GM21786 (cell line): Measurements from ENCODE around the gene SNX8.
A peak's percentile ranks its signal among the peaks of the same experiment; 100 is the strongest.
"Not testable (repeated sequence)": the region's sequence is repeated elsewhere in the genome, so short reads cannot be mapped to it uniquely, and the experiment has no call there.

Experiments
- ATAC-seq: cut with Tn5 transposase; IDR thresholded peaks from one replicate; pipeline ENCODE4 v1.9.1; 2021; ENCODE audit not compliant: unreplicated experiment

Gene SNX8

DNA sequence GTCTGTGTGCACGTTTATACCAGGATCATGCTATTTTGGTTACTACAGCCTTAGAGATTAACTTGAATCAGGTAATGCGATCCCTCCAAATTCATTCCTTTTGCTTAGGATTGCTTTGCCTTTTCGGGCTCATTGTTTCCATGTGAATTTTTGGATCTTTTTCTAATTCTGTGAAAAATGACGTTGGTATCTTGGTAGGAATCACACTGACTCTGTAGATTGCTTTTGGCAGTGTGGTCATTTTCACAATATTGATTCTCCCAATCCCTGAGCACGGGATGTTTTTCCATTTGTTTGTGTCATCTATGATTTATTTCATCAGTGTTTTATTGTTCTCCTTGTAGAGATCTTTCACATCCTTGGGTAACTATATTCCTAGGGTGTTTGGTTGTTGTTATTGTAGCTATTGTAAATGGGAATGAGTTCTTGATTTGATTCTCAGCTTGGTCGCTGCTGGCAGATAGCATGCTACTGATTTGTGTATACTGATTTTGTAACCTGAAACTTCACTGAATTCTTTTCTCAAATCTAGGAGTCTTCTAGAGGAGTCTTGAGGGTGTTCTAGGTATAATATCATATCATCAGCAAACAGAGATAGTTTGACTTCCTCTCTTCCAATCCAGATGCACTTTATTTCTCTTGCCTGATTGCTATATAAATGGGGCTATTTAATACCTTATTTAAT lies 18.2 kb downstream of the SNX8 start:
- no peak for ATAC-seq

DNA sequence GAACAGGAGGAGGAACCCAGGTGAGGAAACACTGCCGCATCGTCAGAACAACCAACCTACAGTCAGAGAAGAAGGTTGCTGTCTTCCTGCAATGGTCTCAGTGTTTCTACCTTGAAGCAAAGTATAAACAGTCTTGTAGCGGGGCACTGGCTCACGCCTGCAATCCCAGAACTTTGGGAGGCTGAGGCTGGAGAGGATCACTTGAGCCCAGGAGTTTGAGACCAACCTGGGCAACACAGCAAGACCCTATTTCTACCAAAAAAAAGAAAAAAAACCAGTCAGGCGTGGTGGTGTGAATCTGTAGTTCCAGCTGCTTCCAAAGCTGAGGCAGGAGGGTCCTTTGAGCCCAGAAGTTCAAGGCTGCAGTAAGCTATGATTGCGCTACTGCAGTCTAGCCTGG lies 23.4 kb downstream of the SNX8 start:
- ATAC-seq, result no peak

DNA sequence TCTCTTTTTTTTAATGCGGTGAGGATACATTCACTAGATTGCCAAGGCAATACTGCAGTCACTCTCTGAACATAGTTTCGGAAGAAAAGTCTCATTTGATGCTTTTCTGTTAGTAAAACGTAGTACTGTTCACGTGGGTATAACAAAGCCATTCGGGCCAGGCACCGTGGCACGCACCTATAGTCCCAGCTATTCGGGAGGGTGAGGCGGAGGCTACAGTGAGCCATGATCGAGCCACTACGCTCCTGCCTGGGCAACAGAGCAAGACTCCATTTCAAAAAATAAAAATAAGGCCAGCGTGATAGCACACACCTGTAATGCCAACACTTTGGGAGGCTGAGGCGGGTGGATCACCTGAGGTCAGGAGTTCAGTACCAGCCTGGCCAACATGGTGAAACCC lies 24.6 kb downstream of the SNX8 start:
- ATAC-seq, result no peak

DNA sequence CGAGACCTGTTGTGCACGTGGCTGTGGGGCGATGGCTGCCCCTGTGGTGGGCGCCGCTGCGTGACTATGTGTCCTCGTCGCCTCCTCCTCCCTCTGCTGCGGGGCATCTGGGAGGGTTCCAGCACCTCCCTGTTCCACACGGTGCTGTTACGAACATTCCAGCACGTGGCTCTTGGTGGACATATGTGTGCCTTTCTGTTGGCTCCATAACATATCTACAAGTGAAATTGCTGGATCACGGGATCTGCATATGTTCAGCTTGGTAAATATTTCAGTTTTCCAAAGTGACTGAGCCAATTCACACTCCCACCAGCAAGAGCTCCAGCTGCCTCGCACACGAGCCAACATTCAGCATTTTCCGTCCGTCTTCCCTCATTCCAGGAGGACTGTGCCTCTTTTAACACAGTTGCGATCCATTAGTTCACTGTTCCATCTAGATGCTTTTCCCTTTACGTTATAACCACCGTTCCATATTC lies 25.1 kb downstream of the SNX8 start:
- no peak for ATAC-seq

DNA sequence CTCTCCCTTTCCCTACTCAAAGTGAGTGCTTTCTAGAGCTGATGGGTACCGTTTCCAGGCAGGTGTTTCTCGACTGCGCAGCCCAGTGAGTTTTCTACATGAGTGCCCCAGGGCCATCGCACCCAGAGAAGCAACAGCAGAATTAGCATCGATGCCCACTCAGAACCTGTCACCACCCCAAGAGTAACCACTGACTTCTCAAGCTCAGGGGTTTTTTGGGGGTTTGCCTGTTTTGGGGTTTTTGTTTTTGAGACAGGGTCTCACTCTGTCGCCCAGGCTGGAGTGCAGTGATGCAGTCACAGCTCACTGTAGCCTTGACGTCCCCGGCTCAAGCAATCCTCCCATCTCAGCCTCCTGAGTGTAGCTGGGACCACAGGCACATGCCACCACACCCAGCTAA lies 25.7 kb downstream of the SNX8 start:
- peak; percentile 70 for ATAC-seq

DNA sequence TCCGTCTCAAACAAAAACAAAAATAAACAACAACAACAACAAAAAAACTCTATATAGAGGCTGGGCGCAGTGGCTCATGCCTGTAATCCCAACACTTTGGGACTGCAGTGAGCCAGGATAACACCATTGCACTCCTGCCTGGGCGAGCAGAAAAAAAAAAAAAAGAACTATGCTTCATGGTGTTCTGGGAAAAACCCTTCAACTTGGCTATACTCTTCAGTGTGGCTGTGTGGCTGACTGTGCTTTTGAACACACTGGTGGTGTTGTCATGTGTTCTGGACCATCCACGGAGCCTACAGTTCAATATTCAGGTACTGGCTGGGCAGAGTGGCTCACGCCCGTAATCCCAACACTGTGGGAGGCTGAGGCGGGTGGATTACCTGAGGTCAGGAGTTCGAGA lies 26.5 kb downstream of the SNX8 start:
- no peak for ATAC-seq

DNA sequence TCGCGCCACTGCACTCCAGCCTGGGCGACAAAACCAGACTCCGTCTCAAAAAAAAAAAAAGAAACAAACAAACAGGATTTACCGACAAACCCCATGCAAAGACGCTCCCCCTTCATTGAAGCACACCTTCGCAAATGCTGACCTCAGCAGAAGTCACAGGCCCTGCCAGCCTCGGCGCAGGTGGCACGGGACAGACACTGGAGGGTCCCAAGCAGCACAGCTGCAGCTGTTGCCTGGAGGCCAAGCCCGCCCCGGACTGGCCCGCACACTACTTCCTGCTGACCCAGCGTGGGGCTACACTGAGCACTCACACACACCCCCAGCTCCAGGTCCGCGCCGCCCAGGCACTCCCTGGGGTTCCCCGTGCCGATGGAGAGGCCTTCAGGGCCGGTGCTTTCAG lies 31.2 kb downstream of the SNX8 start:
- ATAC-seq, result no peak

DNA sequence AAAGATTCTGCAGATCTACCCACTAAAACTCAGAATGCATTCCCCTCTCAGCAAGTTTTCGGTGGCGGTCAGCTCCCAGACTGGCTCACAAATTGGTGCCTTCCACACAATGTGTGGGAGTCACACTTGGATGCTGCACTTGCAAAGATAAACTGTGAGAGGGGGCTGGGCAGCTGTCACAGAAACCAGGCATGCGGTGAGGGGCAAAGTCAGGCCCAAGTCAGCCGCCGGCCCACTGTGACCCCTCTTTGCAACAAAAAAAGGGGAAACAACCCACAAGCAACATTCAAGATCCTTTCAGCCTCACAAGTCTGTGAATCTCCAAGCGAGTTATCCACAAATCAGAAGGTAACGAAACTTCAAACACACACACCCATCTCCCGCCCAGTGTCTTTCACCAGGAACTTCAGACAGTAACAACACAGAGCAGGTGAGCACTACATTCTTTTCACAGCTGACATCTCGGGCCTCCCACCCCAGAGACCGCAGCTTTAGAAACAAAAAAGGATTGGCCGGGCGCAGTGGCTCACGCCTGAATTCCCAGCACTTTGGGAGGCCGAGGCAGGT lies 32.0 kb downstream of the SNX8 start:
- no peak for ATAC-seq

DNA sequence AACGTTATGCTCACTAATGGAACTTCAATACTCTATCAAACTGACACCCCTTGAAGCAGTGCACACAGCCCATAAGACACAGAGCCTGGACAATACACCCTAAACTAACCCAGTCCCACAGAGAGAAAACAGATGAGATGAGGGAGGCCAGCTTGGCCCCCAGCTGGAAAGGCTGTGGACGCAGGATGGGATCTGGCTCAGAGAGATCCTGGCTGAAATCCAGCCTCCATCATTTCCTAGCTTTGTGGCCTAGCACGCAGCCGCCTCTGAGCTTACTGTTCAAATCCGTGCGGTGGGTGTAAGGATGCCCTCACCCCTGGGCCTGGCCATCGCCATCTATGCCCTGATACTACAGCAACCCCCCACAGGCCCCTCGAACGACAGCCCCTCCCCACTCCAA lies 32.7 kb downstream of the SNX8 start:
- no peak for ATAC-seq

DNA sequence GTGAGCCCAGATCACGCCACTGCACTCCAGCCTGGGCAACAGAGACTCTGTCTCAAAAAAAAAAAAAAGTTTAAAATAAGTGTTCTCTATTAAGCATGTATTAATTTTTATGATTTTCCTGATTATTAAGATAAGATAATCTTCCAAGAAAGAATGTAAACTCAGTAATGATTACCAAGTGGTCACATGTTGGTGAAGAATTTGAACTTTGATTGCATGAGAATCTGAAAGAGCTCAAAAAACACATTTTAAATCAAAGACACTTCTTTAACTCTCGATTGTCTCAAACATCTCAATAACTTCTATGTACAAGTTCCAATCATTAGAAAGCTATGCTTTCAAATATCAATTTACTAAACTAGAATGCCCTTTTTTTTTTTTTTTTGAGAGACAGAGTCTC lies 33.8 kb downstream of the SNX8 start:
- no peak for ATAC-seq

DNA sequence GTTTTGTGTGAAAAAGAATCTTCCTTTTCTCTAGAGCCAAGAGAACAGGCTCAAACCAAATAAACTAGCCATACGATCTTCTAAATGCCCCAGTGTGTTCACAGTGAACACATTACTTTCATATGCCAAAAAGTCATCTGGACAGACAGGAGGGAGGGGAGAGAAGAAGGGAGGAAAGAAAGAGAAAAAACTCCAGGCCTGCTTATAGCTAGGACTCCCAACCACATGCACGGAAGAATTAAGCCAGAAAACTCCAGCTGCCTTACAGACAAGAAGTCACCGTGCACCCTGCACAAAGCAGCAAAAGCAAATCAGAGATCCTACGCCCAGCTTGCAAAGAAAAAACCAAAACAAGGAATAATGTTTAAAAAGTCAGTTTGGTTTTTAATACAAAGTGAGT lies 34.3 kb downstream of the SNX8 start:
- no peak for ATAC-seq

DNA sequence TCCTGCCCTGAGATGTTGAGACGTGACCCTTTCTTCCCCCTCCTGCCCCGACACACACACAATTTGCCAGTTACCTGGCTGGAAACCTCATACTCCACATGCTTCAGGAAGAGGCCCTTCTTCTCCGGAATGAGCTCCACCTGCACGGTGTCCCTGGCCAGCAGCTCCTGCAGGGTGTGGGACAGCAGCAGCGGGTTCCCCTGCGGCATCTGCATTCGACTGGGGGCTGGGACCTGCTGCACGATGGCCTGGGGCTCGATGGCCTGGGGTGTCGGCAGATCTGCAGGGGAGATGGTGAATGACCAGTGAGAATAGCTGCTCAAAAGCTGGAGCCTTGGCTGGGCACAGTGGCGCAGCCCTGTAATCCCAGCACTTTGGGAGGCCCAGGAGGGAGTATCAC lies 36.2 kb downstream of the SNX8 start:
- ATAC-seq, result no peak

DNA sequence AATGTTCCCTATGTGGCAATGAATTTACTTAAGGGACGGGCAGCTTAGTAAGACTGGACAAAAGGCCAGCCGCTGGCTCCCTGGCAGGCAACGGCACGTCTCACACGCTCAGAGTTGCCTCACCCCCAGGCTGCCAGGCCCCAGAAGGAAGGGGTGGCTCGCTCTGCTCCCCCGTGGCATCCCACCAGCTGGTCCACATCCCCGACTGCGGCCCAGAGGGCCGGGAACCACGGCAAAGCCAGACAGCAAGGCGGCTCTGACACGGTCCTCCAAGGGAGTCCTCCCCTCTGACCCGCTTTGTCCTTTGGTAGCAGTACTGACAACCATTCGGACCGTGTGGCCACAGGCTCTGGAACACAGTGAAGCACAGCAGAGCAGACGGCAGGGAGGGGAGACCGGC lies 38.1 kb downstream of the SNX8 start:
- ATAC-seq, result no peak

DNA sequence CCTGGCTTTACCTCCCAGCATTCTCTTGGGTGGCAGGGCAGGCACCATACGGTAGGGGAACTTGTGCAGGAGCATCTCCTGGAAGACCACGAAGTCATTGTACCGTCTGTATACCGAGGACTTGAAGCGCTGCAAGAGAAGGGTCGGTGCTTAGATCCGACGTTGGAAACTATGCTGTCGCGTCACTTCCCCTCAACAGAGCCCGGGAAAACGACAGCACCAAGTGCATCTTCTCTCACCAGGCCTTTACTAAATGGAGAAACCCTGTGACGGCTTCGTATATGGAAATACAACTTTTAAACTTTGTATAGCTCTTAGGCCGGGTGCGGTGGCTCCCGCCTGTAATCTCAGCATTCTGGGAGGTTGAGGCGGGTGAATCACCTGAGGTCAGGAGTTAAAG lies 39.1 kb downstream of the SNX8 start:
- ATAC-seq, result no peak

DNA sequence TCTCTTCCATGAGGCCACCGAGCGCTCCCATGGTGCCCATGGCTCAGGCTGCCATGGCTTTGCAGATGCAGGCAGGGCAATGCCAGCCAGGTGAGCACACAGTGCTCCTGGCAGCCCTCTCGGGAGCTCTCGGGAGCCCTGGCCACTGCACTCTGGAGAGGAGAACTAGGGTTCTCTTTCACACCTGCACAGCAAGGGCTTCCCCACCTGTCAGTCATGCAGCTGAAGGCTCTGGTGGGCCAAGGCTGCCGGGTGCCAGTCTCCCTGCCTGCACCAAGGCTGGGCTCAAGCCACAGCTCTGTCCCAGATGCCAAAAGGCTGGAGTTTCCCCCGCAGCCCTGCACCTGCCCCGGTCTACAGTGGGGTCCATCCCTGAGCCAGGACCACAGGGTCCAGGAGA lies 39.6 kb downstream of the SNX8 start:
- ATAC-seq, result no peak

DNA sequence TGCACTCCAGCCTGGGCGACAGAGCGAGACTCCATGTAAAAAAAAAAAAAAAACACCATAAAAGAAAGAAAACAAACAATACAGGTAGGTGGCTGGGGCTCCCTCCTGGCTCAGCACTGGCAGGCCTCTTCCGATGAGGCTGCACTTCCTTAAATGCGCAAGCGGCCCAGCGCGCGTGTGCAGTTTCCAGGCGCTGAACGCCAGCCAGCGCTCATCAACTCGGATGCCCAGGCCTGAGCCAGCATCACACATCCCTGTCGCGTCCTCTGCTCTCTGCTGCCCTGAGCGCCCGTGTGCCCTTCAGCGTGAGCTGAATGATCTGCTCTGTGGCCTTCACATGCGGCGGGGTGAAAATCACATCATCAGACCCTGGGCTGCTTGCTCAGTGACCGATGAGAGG lies 40.4 kb downstream of the SNX8 start:
- no peak for ATAC-seq

DNA sequence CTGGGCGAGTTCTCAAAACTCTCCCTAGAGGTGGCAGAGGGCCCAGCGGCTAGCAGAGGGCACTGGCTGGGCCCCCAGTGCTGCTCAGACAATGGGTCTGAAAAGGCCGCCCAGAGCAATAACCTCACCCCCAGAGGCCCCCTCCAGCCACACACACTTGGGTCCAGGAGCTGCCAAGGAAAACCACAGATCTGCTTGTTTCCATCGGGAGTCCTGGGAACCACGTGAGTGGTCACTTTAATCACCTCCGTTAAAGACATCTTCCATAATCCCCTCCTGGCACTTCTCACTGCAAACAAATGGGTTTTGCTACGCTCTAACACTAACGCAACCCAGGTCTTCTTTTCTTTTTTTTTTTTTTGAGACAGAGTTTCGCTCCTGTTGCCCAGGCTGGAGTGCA lies 42.2 kb downstream of the SNX8 start:
- no peak for ATAC-seq

DNA sequence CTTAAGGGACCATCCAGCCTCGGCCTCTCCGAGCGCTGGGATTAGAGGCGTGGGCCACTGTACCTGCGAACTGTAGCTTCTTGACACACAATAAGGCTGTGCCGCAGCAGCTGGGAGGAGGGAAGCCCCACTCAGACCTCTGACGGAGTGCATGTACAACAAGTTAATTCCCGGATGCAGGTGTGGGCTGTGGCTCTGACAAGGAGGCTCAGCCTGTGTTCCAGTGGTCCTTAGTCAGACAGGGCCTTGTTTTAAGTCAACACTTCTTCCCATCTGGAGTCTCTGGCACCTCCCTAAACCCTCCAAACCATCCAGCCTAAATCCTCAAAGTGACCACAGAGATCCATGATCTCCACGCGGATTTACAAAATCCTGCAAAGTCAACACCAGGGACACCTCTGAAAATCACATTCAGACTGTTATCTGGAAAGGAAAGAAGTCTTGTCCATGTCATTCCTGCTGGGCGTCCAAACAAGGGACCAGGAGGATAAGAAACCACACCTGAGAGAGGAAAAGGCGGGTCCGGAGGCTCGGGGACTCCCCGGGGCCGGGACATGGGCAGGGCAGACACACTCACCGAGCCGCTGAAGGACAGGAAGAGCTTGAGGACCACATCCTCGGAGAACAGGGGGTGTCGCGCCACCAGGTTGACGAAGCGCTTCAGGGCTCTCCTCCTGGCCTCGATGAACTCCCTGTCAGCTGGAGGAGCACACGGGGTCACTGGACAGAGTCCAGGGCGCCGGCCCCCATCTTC lies 42.8 kb downstream of the SNX8 start:
- no peak for ATAC-seq

DNA sequence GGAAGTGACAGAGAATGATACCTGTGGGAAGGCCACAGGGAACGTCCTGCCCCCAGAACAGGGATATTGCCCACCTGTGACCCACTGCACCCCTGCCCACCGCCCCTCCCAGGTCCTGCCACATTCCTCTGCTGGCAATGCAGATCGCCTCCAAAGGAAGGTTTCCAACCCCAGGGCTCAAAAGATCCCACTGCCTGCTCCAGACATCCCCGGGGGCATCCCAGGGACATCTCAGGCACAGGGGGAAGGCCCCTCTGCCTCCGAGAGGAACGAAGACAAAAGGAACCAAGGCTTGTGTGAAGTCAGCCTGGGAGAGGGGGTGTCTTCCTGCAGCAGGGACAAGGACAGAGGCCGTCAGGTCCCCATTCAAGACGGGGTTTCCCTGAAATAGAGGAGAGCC lies 43.7 kb downstream of the SNX8 start:
- ATAC-seq, result no peak

DNA sequence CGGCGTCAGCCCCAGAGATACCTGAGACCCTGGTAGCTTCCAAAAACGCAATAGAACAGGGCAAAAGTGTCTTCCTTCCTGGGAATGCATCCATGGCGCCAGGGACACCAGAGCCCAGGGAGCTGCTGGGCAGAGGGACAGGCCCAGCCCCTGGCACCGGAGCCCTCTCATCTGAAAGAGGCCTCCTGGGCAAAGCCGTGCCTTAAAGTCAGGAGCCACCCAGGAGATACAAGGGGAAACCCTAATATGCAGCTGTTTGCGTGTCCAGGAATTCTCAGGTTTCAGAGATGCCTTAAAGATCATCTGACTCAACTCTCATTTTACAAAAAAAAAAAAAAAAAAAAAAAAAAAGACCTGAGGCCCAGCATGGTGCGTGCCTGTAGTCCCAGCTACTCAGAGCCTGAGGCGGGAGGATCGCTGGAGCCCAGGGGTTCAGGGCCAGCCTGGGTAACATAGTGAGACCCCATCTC lies 44.2 kb downstream of the SNX8 start:
- ATAC-seq, result no peak

DNA sequence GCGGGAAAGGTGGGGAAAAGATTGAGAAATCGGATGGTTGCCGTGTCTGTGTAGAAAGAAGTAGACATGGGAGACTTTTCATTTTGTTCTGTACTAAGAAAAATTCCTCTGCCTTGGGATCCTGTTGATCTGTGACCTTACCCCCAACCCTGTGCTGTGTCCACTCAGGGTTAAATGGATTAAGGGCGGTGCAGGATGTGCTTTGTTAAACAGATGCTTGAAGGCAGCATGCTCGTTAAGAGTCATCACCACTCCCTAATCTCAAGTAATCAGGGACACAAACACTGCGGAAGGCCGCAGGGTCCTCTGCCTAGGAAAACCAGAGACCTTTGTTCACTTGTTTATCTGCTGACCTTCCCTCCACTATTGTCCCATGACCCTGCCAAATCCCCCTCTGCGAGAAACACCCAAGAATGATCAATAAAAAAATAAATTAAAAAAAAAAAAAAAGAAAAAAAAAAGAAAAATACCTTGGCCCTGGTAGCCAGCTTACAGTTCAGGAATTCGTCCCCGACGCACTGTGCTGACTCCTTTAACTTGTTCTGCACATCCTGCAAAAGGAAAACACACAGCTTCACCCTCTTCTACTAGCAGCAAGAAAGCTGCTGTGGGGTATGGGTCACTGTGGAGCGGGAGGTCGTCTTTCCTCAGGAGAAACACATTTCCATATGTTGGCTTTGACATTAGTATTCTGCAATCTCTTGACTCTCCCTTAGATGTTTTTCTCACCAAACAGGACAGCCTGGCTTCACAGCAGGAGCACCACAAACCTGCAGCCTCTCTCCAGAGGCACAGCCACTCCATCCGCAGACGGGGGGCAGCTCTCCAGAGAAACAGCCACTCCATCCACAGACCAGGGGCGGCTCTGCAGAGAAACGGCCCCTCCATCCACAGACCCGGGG lies 44.9 kb downstream of the SNX8 start:
- ATAC-seq, result not testable (repeated sequence)
